Measurements from ENCODE around the gene MST1R. TPM values are rescaled to one million over a fixed set of nuclear protein-coding genes. Genes with fewer than 3 reads are reported as not detected.
"Not testable (repeated sequence)": the region's sequence is repeated elsewhere in the genome, so short reads cannot be mapped to it uniquely, and the experiment has no call there.

MST1R gene
- total RNA-seq, result 1 to 10 TPM; 1.7 to 2.9 TPM

GRCh38 chr3:49903451-49904424, at the start of gene MST1R:
Gene MST1R (minus strand): TSS chr3:49903873. CDS start chr3:49903609, 264 bp downstream.
- POLR2A ChIA-PET, result interaction anchor here (0.6 to 1.8 kb wide), 5 partner anchors 26 to 185 kb away, joined by 3 to 7 read pairs (median 6); partner anchors contain the start of genes AMIGO3, INKA1, MON1A and RBM6
- Mint-ChIP-seq H3K4me3 (peak within 1 kb of the TSS; percentile 96), H3K4me1 (peaks cover 24% of the 10 kb centered on the region), H3K27ac (peak within 1 kb of the TSS; percentile 95), H3K9me3 (no peaks in the 10 kb centered on the region), H3K27me3 (no peaks in the 10 kb centered on the region), H3K36me3 (peaks cover 2% of the 10 kb centered on the region)
- ATAC-seq (ENCODE audit: low read depth), result peak; percentile 97
- peak; percentile 96 for DNase-seq

GRCh38 chr3:49952924-49953323, 49.3 kb upstream of the MST1R start:
- POLR2A ChIA-PET, result no interaction called here
- H3K27ac Mint-ChIP-seq, result no peak overlapping the region
- H3K4me3 Mint-ChIP-seq, result no peak overlapping the region
- H3K4me1 Mint-ChIP-seq, result peaks cover 3% of the 10 kb centered on the region
- H3K36me3 Mint-ChIP-seq, result peaks cover 5% of the 10 kb centered on the region
- H3K9me3 Mint-ChIP-seq, result no peaks in the 10 kb centered on the region
- no peaks in the 10 kb centered on the region for H3K27me3 Mint-ChIP-seq
- no peak for ATAC-seq (ENCODE audit: low read depth)
- DNase-seq, result no peak

- H3K4me1 Mint-ChIP-seq, result peaks cover 12% of the 10 kb centered on the region
- H3K36me3 Mint-ChIP-seq, result peaks cover 26% of the 10 kb centered on the region
- DNase-seq (no peak), ATAC-seq (ENCODE audit: low read depth) (no peak)
- H3K27me3 Mint-ChIP-seq, result no peaks in the 10 kb centered on the region
- H3K4me3 Mint-ChIP-seq, result no peak overlapping the region
- no peak overlapping the region for H3K27ac Mint-ChIP-seq
- no peaks in the 10 kb centered on the region for H3K9me3 Mint-ChIP-seq
- POLR2A ChIA-PET, result no interaction called here
Measured at GRCh38 chr3:49942651-49943050, 39.0 kb upstream of the MST1R start.

GRCh38 chr3:49940667-49941249, 37.1 kb upstream of the MST1R start:
- Mint-ChIP-seq H3K4me1 (peaks cover 12% of the 10 kb centered on the region), H3K27me3 (no peaks in the 10 kb centered on the region), H3K36me3 (peaks cover 19% of the 10 kb centered on the region), H3K4me3 (peak overlapping the region; percentile 99), H3K27ac (peak overlapping the region; percentile 99), H3K9me3 (no peaks in the 10 kb centered on the region)
- no peak for DNase-seq
- POLR2A ChIA-PET, result interaction anchor here (0.6 to 3.5 kb wide), 10 partner anchors 8 to 401 kb away, joined by 3 to 55 read pairs (median 6); partner anchors contain the start of genes MON1A, RBM5 and TRAIP
- no peak for ATAC-seq (ENCODE audit: low read depth)

GRCh38 chr3:49939858-49940666, 36.4 kb upstream of the MST1R start, which contains the start of gene RBM6:
Gene RBM6 (plus strand): TSS chr3:49940150. CDS start chr3:49962642, 22,492 bp downstream.
- Mint-ChIP-seq H3K4me1 (peaks cover 11% of the 10 kb centered on the region), H3K27me3 (no peaks in the 10 kb centered on the region), H3K36me3 (peaks cover 15% of the 10 kb centered on the region), H3K27ac (peak within 1 kb of the TSS; percentile 99), H3K4me3 (peak within 1 kb of the TSS; percentile 99), H3K9me3 (no peaks in the 10 kb centered on the region)
- POLR2A ChIA-PET, result interaction anchor here (0.6 to 3.5 kb wide), 12 partner anchors 8 to 400 kb away, joined by 3 to 55 read pairs (median 4); partner anchors contain the start of genes MON1A, RBM5 and TRAIP
- DNase-seq (peak; percentile 93), ATAC-seq (ENCODE audit: low read depth) (peak; percentile 99)

GRCh38 chr3:49937090-49937489, 33.4 kb upstream of the MST1R start:
- H3K4me3 Mint-ChIP-seq, result no peak overlapping the region
- no peaks in the 10 kb centered on the region for H3K27me3 Mint-ChIP-seq
- H3K4me1 Mint-ChIP-seq, result peaks cover 7% of the 10 kb centered on the region
- no peaks in the 10 kb centered on the region for H3K9me3 Mint-ChIP-seq
- POLR2A ChIA-PET, result no interaction called here
- H3K36me3 Mint-ChIP-seq, result peaks cover 4% of the 10 kb centered on the region
- ATAC-seq (ENCODE audit: low read depth) (no peak), DNase-seq (no peak)
- H3K27ac Mint-ChIP-seq, result no peak overlapping the region

- POLR2A ChIA-PET, result interaction anchor here (0.7 to 1.3 kb wide), 4 partner anchors 8 to 153 kb away, joined by 3 to 5 read pairs (median 4); no protein-coding TSS in a partner anchor
- not testable (repeated sequence) for ATAC-seq (ENCODE audit: low read depth); H3K36me3 Mint-ChIP-seq; H3K27ac Mint-ChIP-seq; H3K9me3 Mint-ChIP-seq; H3K27me3 Mint-ChIP-seq; H3K4me3 Mint-ChIP-seq; DNase-seq
- H3K4me1 Mint-ChIP-seq, result peaks cover 19% of the 10 kb centered on the region
Measured at GRCh38 chr3:49932281-49932680, 28.6 kb upstream of the MST1R start.

GRCh38 chr3:49930922-49931321, 27.2 kb upstream of the MST1R start:
- Mint-ChIP-seq H3K27ac (no peak overlapping the region), H3K4me3 (peak overlapping the region; percentile 2)

GRCh38 chr3:49930168-49930690, 26.6 kb upstream of the MST1R start:
- Mint-ChIP-seq H3K9me3 (no peaks in the 10 kb centered on the region), H3K27ac (peak overlapping the region; percentile 77), H3K27me3 (no peaks in the 10 kb centered on the region), H3K4me3 (peak overlapping the region; percentile 89), H3K36me3 (peaks cover 1% of the 10 kb centered on the region), H3K4me1 (peaks cover 25% of the 10 kb centered on the region)
- no peak for ATAC-seq (ENCODE audit: low read depth)
- POLR2A ChIA-PET, result interaction anchor here (0.6 to 4.8 kb wide), 9 partner anchors 10 to 207 kb away, joined by 3 to 55 read pairs (median 4); partner anchors contain the start of genes GMPPB, INKA1, RBM6 and UBA7
- no peak for DNase-seq

More at GRCh38 chr3:49930922-49931321, 27.2 kb upstream of the MST1R start:
- Mint-ChIP-seq H3K9me3 (no peaks in the 10 kb centered on the region), H3K36me3 (peaks cover 1% of the 10 kb centered on the region), H3K4me1 (peaks cover 22% of the 10 kb centered on the region), H3K27me3 (no peaks in the 10 kb centered on the region)
- ATAC-seq (ENCODE audit: low read depth), result no peak
- POLR2A ChIA-PET, result interaction anchor here (1.0 to 4.8 kb wide), 2 partner anchors 9 to 86 kb away, joined by 4 to 55 read pairs; partner anchors contain the start of gene RBM6
- no peak for DNase-seq

- Mint-ChIP-seq H3K36me3 (peaks cover 1% of the 10 kb centered on the region), H3K4me3 (peak within 1 kb of the TSS; percentile 89), H3K27ac (peak within 1 kb of the TSS; percentile 77), H3K27me3 (no peaks in the 10 kb centered on the region), H3K4me1 (peaks cover 25% of the 10 kb centered on the region), H3K9me3 (no peaks in the 10 kb centered on the region)
- peak; percentile 90 for DNase-seq
- POLR2A ChIA-PET, result interaction anchor here (0.6 to 4.8 kb wide), 9 partner anchors 11 to 206 kb away, joined by 3 to 55 read pairs (median 4); partner anchors contain the start of genes GMPPB, INKA1, RBM6 and UBA7
- peak; percentile 96 for ATAC-seq (ENCODE audit: low read depth)
Measured at GRCh38 chr3:49929291-49930167, 25.9 kb upstream of the MST1R start, which contains the start of gene MON1A. Gene MON1A (minus strand): TSS chr3:49929811. CDS start chr3:49913346, 16,465 bp downstream.

GRCh38 chr3:49928481-49929017, 24.9 kb upstream of the MST1R start:
- H3K27me3 Mint-ChIP-seq, result no peaks in the 10 kb centered on the region
- H3K27ac Mint-ChIP-seq, result peak overlapping the region; percentile 73
- POLR2A ChIA-PET, result interaction anchor here (4.8 kb wide), 1 partner anchor 12 kb away, joined by 55 read pairs; the partner anchor contains the start of gene RBM6
- H3K36me3 Mint-ChIP-seq, result peaks cover 1% of the 10 kb centered on the region
- H3K4me3 Mint-ChIP-seq, result peak overlapping the region; percentile 89
- DNase-seq, result no peak
- H3K4me1 Mint-ChIP-seq, result peaks cover 25% of the 10 kb centered on the region
- ATAC-seq (ENCODE audit: low read depth), result no peak
- H3K9me3 Mint-ChIP-seq, result no peaks in the 10 kb centered on the region
